GM18951 (cell line): ENCODE measurements around the gene CMIP.

Experiments
- POLR2A ChIP-seq: IDR thresholded peaks from 4 replicates; pipeline ENCODE4 v1.6.1; 2011; ENCODE audit warnings: mild to moderate bottlenecking; ENCODE audit not compliant: insufficient read length, insufficient read depth; ENCODE audit errors: extremely low read depth
- in situ Hi-C: fragments of 300-500 bp; cut with MboI; formaldehyde crosslinking; loops from one replicate; pipeline ENCODE4 v1.12.0; 2022; ENCODE audit warnings: low sequenced_read_pairs, mixed read lengths, inconsistent platforms; ENCODE audit not compliant: unreplicated experiment

Gene CMIP

GRCh38 chr16:81456523-81457325 lies 12.1 kb downstream of the CMIP start:
- no peak for TF ChIP-seq POLR2A
- in situ Hi-C loops, result no loop called here

DNA sequence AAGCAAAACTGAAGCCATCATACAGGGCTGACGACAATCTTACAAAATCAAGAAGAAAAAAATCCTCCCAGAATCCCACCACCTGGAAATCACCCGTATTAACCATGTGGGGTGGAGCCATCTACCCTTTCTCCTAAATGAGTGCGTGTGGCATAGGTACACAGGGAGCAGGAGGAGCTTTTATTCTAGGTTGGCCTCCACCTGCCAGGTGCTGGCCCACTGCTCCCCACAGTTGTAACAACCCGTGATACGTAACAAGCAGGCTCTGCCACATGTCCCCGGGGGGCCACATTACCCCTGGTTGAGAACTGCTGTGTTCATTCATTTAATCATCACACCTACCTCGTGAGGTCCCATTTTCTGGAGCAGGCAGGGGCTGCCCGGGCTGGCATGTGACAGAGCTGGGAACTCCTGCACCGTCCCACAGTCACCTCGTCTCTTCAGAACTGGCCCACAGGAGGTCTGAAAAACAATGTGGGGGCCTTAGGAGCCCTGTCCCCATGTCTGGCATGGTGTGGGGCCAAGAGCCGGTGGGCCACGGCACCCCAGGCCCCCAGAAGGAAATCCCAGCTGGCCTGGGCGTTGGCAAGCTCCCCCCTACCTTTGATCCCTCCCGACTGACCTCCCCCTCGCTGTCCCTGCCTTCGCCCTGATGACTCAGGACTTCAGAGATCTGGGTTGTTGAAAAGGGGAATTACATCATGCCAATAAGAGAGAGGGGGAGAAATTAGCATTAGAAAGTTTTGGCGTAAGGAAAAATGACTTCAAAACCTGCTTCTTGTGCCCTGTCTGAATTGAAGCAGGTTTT lies 12.9 kb downstream of the CMIP start:
- no peak for TF ChIP-seq POLR2A
- in situ Hi-C loops, result no loop called here

DNA sequence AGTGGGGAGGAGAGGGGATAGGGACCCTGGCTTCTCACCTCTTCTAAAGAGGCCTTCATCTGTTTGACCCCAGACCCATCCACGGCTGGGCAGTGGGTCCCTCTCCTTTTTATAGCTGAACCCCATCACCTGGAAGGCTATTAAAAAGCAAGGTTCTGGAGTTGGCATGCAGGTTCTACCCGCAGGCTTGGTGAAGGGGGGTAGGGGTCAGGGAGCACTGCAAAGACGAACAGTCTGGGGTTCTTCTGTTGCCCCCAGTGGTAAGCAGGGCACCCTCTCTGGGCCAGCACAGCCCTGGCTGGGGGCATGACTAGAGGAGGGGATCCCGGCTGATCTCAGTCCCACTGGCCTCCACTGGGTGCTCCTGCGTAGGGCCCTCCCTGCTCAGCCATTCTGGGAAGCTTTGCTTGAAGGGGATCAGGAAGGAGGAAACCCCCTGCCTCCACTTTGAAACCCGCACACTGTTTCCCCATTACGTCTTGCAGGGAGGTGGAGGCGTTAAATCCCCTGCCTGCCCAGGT lies 13.6 kb downstream of the CMIP start:
- TF ChIP-seq POLR2A, result no peak
- in situ Hi-C loops, result no loop called here

GRCh38 chr16:81458827-81459598 lies 14.4 kb downstream of the CMIP start:
- in situ Hi-C loops, result no loop called here
- TF ChIP-seq POLR2A, result no peak

- no peak for TF ChIP-seq POLR2A
- in situ Hi-C loops, result no loop called here
Observed at GRCh38 chr16:81460075-81460474, 15.5 kb downstream of the CMIP start.

DNA sequence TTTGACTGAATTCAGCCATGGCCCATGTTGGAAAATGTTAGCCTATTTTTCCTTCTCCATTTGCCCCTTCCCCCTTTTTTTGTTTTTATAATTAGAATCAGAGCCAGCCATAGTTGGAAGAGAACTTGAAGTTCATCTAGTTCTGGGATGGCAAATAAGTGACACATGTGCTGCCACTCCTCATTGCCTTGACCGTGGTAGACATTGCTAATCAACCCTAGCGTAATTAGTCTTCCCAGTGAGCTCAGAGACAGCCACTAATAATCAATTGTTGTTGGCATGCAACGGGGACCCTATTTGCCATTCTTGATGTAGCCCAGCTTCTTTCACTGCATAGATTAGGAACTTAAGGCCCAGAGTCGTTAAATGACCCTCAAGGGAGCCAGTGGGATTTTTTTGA lies 16.6 kb downstream of the CMIP start:
- no peak for TF ChIP-seq POLR2A
- in situ Hi-C loops, result no loop called here

- no peak for TF ChIP-seq POLR2A
- in situ Hi-C loops, result no loop called here
Observed at GRCh38 chr16:81461766-81462165, 17.2 kb downstream of the CMIP start.

GRCh38 chr16:81462683-81463082 lies 18.1 kb downstream of the CMIP start:
- in situ Hi-C loops, result no loop called here
- TF ChIP-seq POLR2A, result no peak

GRCh38 chr16:81463296-81463890 lies 18.8 kb downstream of the CMIP start:
- in situ Hi-C loops, result no loop called here
- TF ChIP-seq POLR2A, result no peak

GRCh38 chr16:81464279-81464678 lies 19.7 kb downstream of the CMIP start:
- in situ Hi-C loops, result no loop called here

GRCh38 chr16:81465375-81465943 lies 20.9 kb downstream of the CMIP start:
- TF ChIP-seq POLR2A, result no peak
- in situ Hi-C loops, result no loop called here

More at GRCh38 chr16:81464279-81464678, 19.7 kb downstream of the CMIP start:
- TF ChIP-seq POLR2A, result no peak

- TF ChIP-seq POLR2A, result no peak
- in situ Hi-C loops, result no loop called here
Observed at GRCh38 chr16:81466356-81466980, 21.9 kb downstream of the CMIP start.
